Tibial artery (tissue), 4 donors: Measurements from ENCODE around the gene PNKP.

Experiments used
- DNase-seq, 2 donors: peaks; one replicate each; pipeline ENCODE4 v3.0.0-alpha.2; 2019
- H3K27ac ChIP-seq, 2 donors: fragments of 200-600 bp; sonication (generic) in 1 of 2; 1 replicate in 1 of 2; 2 replicates in 1 of 2; pipeline ENCODE4 v1.5.1; 2018 to 2019; ENCODE audit warnings: mild to moderate bottlenecking in 1 of 2
- H3K27me3 ChIP-seq, 2 donors: fragments of 200-600 bp; sonication (generic) in 1 of 2; one replicate each; pipeline versions ENCODE4 v1.5.1 to v1.6.0; 2016 to 2019
- H3K36me3 ChIP-seq, 3 donors: fragments of 200-600 bp; sonication (generic) in 2 of 3; one replicate each; pipeline ENCODE4 v1.5.1; 2016 to 2019; ENCODE audit warnings: mild to moderate bottlenecking in 2 of 3
- H3K4me1 ChIP-seq, 4 donors: fragments of 200-600 bp; sonication (generic) in 2 of 4; 1 replicate in 3 of 4; 2 replicates in 1 of 4; pipeline ENCODE4 v1.5.1; 2016 to 2019
- H3K4me3 ChIP-seq, 2 donors: fragments of 200-600 bp; sonication (generic) in 1 of 2; 1 replicate in 1 of 2; 2 replicates in 1 of 2; pipeline ENCODE4 v1.5.1; 2018 to 2019; ENCODE audit warnings: mild to moderate bottlenecking in 2 of 2
- H3K9me3 ChIP-seq, 3 donors: fragments of 200-600 bp; sonication (generic) in 1 of 3; one replicate each; pipeline ENCODE4 v1.5.1; 2016 to 2019
- CTCF ChIP-seq, 2 experiments: fragments of 200-600 bp in 1 of 2; fragments of 450-650 bp in 1 of 2; IDR thresholded peaks; one replicate each; pipeline ENCODE4 v1.5.1; 2017 to 2019; ENCODE audit warnings: antibody characterized with exemption in 2 of 2, mild to moderate bottlenecking in 1 of 2, moderate library complexity in 1 of 2
- intact Hi-C: fragments of 100-400 bp; cut with DNase I; formaldehyde crosslinking; loops from one replicate; pipeline ENCODE4 v1.15.0; 2023; ENCODE audit warnings: low total_unique reads

The PNKP gene

GRCh38 chr19:49863935-49864320 lies 3.4 kb downstream of the PNKP start:
- no peaks in the 10 kb centered on the region for H3K9me3 ChIP-seq
- peaks cover 0 to 62% (median 46%) of the 10 kb centered on the region in 3 donors for H3K36me3 ChIP-seq
- TF ChIP-seq CTCF (IDR thresholded peaks at IDR 0.05), result no peak
- H3K27me3 ChIP-seq, result no peaks in the 10 kb centered on the region
- peaks cover 0 to 39% (median 26%) of the 10 kb centered on the region in 4 donors for H3K4me1 ChIP-seq
- no peak overlapping the region for H3K27ac ChIP-seq
- intact Hi-C loops, result loop anchor here (10.0 kb wide), 1 partner anchor 99 kb away; the partner anchor contains the start of genes AP2A1 and TSKS
- no peak for DNase-seq
- no peak overlapping the region for H3K4me3 ChIP-seq

- H3K27ac ChIP-seq, result no peak overlapping the region
- H3K27me3 ChIP-seq, result no peaks in the 10 kb centered on the region
- H3K9me3 ChIP-seq, result no peaks in the 10 kb centered on the region
- DNase-seq, result no peak
- intact Hi-C loops, result loop anchor here (10.0 kb wide), 1 partner anchor 99 kb away; the partner anchor contains the start of genes AP2A1 and TSKS
- peaks cover 0 to 33% (median 23%) of the 10 kb centered on the region in 4 donors for H3K4me1 ChIP-seq
- H3K4me3 ChIP-seq, result no peak overlapping the region
- H3K36me3 ChIP-seq, result peaks cover 5 to 67% (median 50%) of the 10 kb centered on the region in 3 donors
- no peak for TF ChIP-seq CTCF (IDR thresholded peaks at IDR 0.05)
Measured at GRCh38 chr19:49863254-49863934, 4.0 kb downstream of the PNKP start.

- no peak overlapping the region for H3K27ac ChIP-seq
- H3K4me1 ChIP-seq, result peaks cover 0 to 26% (median 21%) of the 10 kb centered on the region in 4 donors
- no peaks in the 10 kb centered on the region for H3K27me3 ChIP-seq
- no peak overlapping the region for H3K4me3 ChIP-seq
- peaks cover 12 to 75% (median 57%) of the 10 kb centered on the region in 3 donors for H3K36me3 ChIP-seq
- H3K9me3 ChIP-seq, result no peaks in the 10 kb centered on the region
- DNase-seq, result no peak
- TF ChIP-seq CTCF (IDR thresholded peaks at IDR 0.05), result no peak
- intact Hi-C loops, result loop anchor here (10.0 kb wide), 1 partner anchor 98 kb away; the partner anchor contains the start of genes AP2A1 and TSKS
Measured at GRCh38 chr19:49862391-49863253, 4.8 kb downstream of the PNKP start.

- intact Hi-C loops, result loop anchor here (10.0 kb wide), 1 partner anchor 97 kb away; the partner anchor contains the start of genes AP2A1 and TSKS
- no peak for TF ChIP-seq CTCF (IDR thresholded peaks at IDR 0.05)
- Histone ChIP-seq H3K36me3 (peaks cover 21 to 83% (median 66%) of the 10 kb centered on the region in 3 donors), H3K4me3 (no peak overlapping the region), H3K9me3 (no peaks in the 10 kb centered on the region), H3K4me1 (peaks cover 0 to 23% (median 20%) of the 10 kb centered on the region in 4 donors), H3K27ac (peak overlapping the region in 1 of 2 donors; percentile 41), H3K27me3 (no peaks in the 10 kb centered on the region)
- DNase-seq, result no peak
Measured at GRCh38 chr19:49861541-49862378, 5.6 kb downstream of the PNKP start.

GRCh38 chr19:49861107-49861506 lies 6.3 kb downstream of the PNKP start:
- H3K36me3 ChIP-seq, result peaks cover 28 to 90% (median 72%) of the 10 kb centered on the region in 3 donors
- no peak for DNase-seq
- no peaks in the 10 kb centered on the region for H3K9me3 ChIP-seq
- H3K27me3 ChIP-seq, result no peaks in the 10 kb centered on the region
- no peak overlapping the region for H3K4me3 ChIP-seq
- H3K27ac ChIP-seq, result peak overlapping the region; percentile 26 to 41
- intact Hi-C loops, result loop anchor here (10.0 kb wide), 1 partner anchor 96 kb away; the partner anchor contains the start of genes AP2A1 and TSKS
- no peak for TF ChIP-seq CTCF (IDR thresholded peaks at IDR 0.05)
- peaks cover 0 to 17% (median 14%) of the 10 kb centered on the region in 4 donors for H3K4me1 ChIP-seq
